HG03439 (cell line): Measurements from ENCODE around the gene IGLL5.

ENCODE experiments used
- ATAC-seq: cut with Tn5 transposase; IDR thresholded peaks from one replicate; pipeline ENCODE4 v1.9.1; 2021; ENCODE audit warnings: mild to moderate bottlenecking, moderate library complexity; ENCODE audit not compliant: unreplicated experiment

Gene IGLL5

GRCh38 chr22:22926370-22927195 is 39.0 kb downstream of the IGLL5 start:
- ATAC-seq, result no peak

GRCh38 chr22:22927196-22927887 is 39.7 kb downstream of the IGLL5 start:
- ATAC-seq, result no peak

GRCh38 chr22:22927888-22928665 is 40.5 kb downstream of the IGLL5 start:
- ATAC-seq, result no peak

- ATAC-seq, result peak; percentile 72
Measured at GRCh38 chr22:22928666-22929380, 41.2 kb downstream of the IGLL5 start.

GRCh38 chr22:22929381-22930221 is 42.0 kb downstream of the IGLL5 start:
- ATAC-seq, result no peak

- ATAC-seq, result no peak
Measured at GRCh38 chr22:22930222-22930497, 42.5 kb downstream of the IGLL5 start.

- no peak for ATAC-seq
Measured at GRCh38 chr22:22930571-22931556, 43.2 kb downstream of the IGLL5 start.

- no peak for ATAC-seq
Measured at GRCh38 chr22:22931557-22932270, 44.1 kb downstream of the IGLL5 start.

- ATAC-seq, result no peak
Measured at GRCh38 chr22:22932512-22932941, 44.9 kb downstream of the IGLL5 start.

- ATAC-seq, result no peak
Measured at GRCh38 chr22:22933100-22933806, 45.6 kb downstream of the IGLL5 start.

- no peak for ATAC-seq
Measured at GRCh38 chr22:22933807-22934542, 46.4 kb downstream of the IGLL5 start.

- no peak for ATAC-seq
Measured at GRCh38 chr22:22934543-22935055, 47.0 kb downstream of the IGLL5 start.

- peak; percentile 13 for ATAC-seq
Measured at GRCh38 chr22:22935056-22935545, 47.5 kb downstream of the IGLL5 start.

GRCh38 chr22:22935546-22936157 is 48.0 kb downstream of the IGLL5 start:
- ATAC-seq, result peak; percentile 83

GRCh38 chr22:22936180-22936914 is 48.7 kb downstream of the IGLL5 start:
- no peak for ATAC-seq
